SJSA1 (cell line): ENCODE results near the gene PPT1. TPM values are rescaled to one million over a fixed set of nuclear protein-coding genes. Genes with fewer than 3 reads are reported as not detected.

Experiments
- DNase-seq, 2 experiments: peaks; one replicate each; pipeline ENCODE4 v3.0.0-alpha.2; 2015 to 2020; ENCODE audit warnings: low spot score in 2 of 2, low read depth in 1 of 2
- H3K27ac ChIP-seq: fragments of 250-450 bp; sonication (Bioruptor Pico); 2 replicates; pipeline ENCODE4 v1.5.1; 2020; ENCODE audit warnings: mild to moderate bottlenecking, moderate library complexity
- H3K27me3 ChIP-seq: fragments of 250-450 bp; sonication (Bioruptor Pico); replicated peaks from 2 replicates; pipeline ENCODE4 v1.5.1; 2020; ENCODE audit warnings: mild to moderate bottlenecking, moderate library complexity
- H3K36me3 ChIP-seq: fragments of 250-450 bp; sonication (Bioruptor Pico); 2 replicates; pipeline ENCODE4 v1.5.1; 2020; ENCODE audit warnings: mild to moderate bottlenecking
- H3K4me1 ChIP-seq: fragments of 250-450 bp; sonication (Bioruptor Pico); replicated peaks from 2 replicates; pipeline ENCODE4 v1.6.1; 2021; ENCODE audit warnings: mild to moderate bottlenecking
- H3K4me3 ChIP-seq: fragments of 250-450 bp; sonication (Bioruptor Pico); 2 replicates; pipeline ENCODE4 v1.5.1; 2020; ENCODE audit warnings: mild to moderate bottlenecking
- H3K9me3 ChIP-seq: fragments of 250-450 bp; sonication (Bioruptor Pico); replicated peaks from 2 replicates; pipeline ENCODE4 v1.5.1; 2020; ENCODE audit warnings: mild to moderate bottlenecking
- total RNA-seq: library from RNA; depleted of rRNA; stranded (reverse); fragments of >200 nt; shearing (Covaris generic); gene quantifications from 2 replicates; pipeline ENCODE4 v1.2.3, GENCODE V29; 2014

Gene PPT1
- total RNA-seq, 1 experiment from 2014 or later, result 109 TPM

- Histone ChIP-seq H3K27ac (no peak overlapping the region), H3K36me3 (peaks cover 91% of the 10 kb centered on the region), H3K27me3 (no peaks in the 10 kb centered on the region), H3K4me3 (no peak overlapping the region), H3K9me3 (no peaks in the 10 kb centered on the region), H3K4me1 (peaks cover 32% of the 10 kb centered on the region)
- no peak for DNase-seq
Measured at GRCh38 chr1:40057310-40058030, 39.6 kb downstream of the PPT1 start.

DNA sequence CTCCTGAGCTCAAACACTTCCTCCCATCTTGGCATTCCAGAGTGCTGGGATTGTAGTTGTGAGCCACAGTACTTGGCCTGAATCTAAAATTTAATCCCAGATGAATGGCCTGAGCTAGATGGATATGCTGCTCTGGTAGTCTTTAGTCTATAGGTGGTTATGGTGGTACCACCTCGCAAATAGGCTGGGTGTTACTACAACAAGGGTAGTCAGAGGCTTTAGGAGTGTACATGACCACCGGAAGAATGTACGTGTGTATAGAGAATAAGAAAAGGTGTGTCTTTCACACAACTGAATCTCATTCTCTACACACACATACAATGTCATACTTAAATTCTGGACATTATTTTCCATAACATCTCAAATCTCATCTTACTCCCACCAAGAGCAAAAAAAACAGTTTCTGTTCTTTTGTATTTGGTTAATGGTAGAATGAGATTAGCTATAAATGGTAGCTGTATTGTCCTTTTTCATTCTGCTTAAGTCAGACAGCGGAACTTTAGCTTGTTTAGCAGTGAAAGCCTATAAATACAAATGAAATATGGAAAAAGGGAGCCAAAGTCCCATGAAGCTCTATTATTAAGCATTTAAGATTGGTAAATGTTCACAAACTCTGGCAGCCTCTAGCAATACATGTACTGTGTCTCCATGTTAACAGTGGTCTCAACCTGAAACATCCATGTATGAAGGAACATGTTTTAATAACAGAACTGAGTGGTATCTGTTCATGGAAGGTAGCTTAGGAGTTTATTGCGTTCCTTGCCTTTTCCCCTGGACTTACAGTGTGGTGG is 40.3 kb downstream of the PPT1 start:
- no peak for DNase-seq
- Histone ChIP-seq H3K9me3 (no peaks in the 10 kb centered on the region), H3K4me3 (no peak overlapping the region), H3K36me3 (peaks cover 91% of the 10 kb centered on the region), H3K27ac (no peak overlapping the region), H3K4me1 (peaks cover 32% of the 10 kb centered on the region), H3K27me3 (no peaks in the 10 kb centered on the region)

- H3K9me3 ChIP-seq, result no peaks in the 10 kb centered on the region
- no peak for DNase-seq
- H3K36me3 ChIP-seq, result peaks cover 86% of the 10 kb centered on the region
- H3K27me3 ChIP-seq, result no peaks in the 10 kb centered on the region
- peaks cover 17% of the 10 kb centered on the region for H3K4me1 ChIP-seq
- no peak overlapping the region for H3K4me3 ChIP-seq
- H3K27ac ChIP-seq, result no peak overlapping the region
Measured at GRCh38 chr1:40053138-40053887, 43.7 kb downstream of the PPT1 start.

GRCh38 chr1:40050863-40051262 is 46.2 kb downstream of the PPT1 start:
- peaks cover 8% of the 10 kb centered on the region for H3K4me1 ChIP-seq
- H3K9me3 ChIP-seq, result no peaks in the 10 kb centered on the region
- no peak overlapping the region for H3K27ac ChIP-seq
- no peak overlapping the region for H3K4me3 ChIP-seq
- H3K36me3 ChIP-seq, result peaks cover 84% of the 10 kb centered on the region
- no peaks in the 10 kb centered on the region for H3K27me3 ChIP-seq
- no peak for DNase-seq

- DNase-seq, result no peak
- Histone ChIP-seq H3K9me3 (no peaks in the 10 kb centered on the region), H3K36me3 (peaks cover 85% of the 10 kb centered on the region), H3K27ac (no peak overlapping the region), H3K27me3 (no peaks in the 10 kb centered on the region), H3K4me3 (no peak overlapping the region), H3K4me1 (peaks cover 18% of the 10 kb centered on the region)
Measured at GRCh38 chr1:40049725-40050124, 47.3 kb downstream of the PPT1 start.

GRCh38 chr1:40047769-40048168 is 49.3 kb downstream of the PPT1 start:
- H3K4me1 ChIP-seq, result peaks cover 20% of the 10 kb centered on the region
- no peak overlapping the region for H3K4me3 ChIP-seq
- DNase-seq, result no peak
- H3K36me3 ChIP-seq, result peaks cover 80% of the 10 kb centered on the region
- no peaks in the 10 kb centered on the region for H3K9me3 ChIP-seq
- no peaks in the 10 kb centered on the region for H3K27me3 ChIP-seq
- no peak overlapping the region for H3K27ac ChIP-seq

GRCh38 chr1:40047276-40047675 is 49.8 kb downstream of the PPT1 start:
- Histone ChIP-seq H3K36me3 (peaks cover 81% of the 10 kb centered on the region), H3K27ac (no peak overlapping the region), H3K4me3 (no peak overlapping the region), H3K9me3 (no peaks in the 10 kb centered on the region), H3K27me3 (no peaks in the 10 kb centered on the region), H3K4me1 (peaks cover 25% of the 10 kb centered on the region)
- DNase-seq, result no peak

GRCh38 chr1:40045766-40046165 is 51.3 kb downstream of the PPT1 start:
- DNase-seq, result no peak
- peaks cover 80% of the 10 kb centered on the region for H3K36me3 ChIP-seq
- no peaks in the 10 kb centered on the region for H3K9me3 ChIP-seq
- H3K4me1 ChIP-seq, result peaks cover 29% of the 10 kb centered on the region
- no peaks in the 10 kb centered on the region for H3K27me3 ChIP-seq
- H3K27ac ChIP-seq, result no peak overlapping the region
- no peak overlapping the region for H3K4me3 ChIP-seq

DNA sequence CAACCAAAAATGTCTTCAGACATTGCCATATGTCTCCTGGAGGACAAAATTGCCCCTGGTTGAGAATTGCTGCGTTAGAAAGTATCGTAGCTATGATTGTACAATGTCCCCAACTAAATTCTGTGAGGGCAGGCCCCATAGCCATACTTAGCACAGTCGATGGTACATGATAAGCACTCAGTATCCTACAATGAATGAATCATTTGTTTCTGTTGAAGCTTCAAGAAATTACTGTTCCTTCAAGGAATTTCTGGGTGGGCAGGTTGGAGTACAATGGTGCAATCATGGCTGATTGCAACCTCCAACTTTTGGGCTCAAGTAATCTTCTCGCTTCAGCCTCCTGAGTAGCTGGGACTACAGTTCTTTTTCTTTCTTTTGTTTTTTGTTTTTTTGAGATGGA is 51.9 kb downstream of the PPT1 start:
- peaks cover 78% of the 10 kb centered on the region for H3K36me3 ChIP-seq
- H3K27me3 ChIP-seq, result no peaks in the 10 kb centered on the region
- no peak for DNase-seq
- no peaks in the 10 kb centered on the region for H3K9me3 ChIP-seq
- H3K4me1 ChIP-seq, result peaks cover 29% of the 10 kb centered on the region
- H3K27ac ChIP-seq, result no peak overlapping the region
- H3K4me3 ChIP-seq, result no peak overlapping the region

GRCh38 chr1:40044110-40044509 is 52.9 kb downstream of the PPT1 start:
- Histone ChIP-seq H3K9me3 (no peaks in the 10 kb centered on the region), H3K27me3 (no peaks in the 10 kb centered on the region), H3K4me1 (peaks cover 34% of the 10 kb centered on the region), H3K4me3 (no peak overlapping the region), H3K36me3 (peaks cover 71% of the 10 kb centered on the region), H3K27ac (no peak overlapping the region)
- DNase-seq, result no peak

- Histone ChIP-seq H3K9me3 (no peaks in the 10 kb centered on the region), H3K4me3 (peak overlapping the region; percentile 83), H3K27ac (no peak overlapping the region), H3K4me1 (peaks cover 41% of the 10 kb centered on the region), H3K27me3 (no peaks in the 10 kb centered on the region), H3K36me3 (peaks cover 58% of the 10 kb centered on the region)
- no peak for DNase-seq
Measured at GRCh38 chr1:40042341-40042740, 54.7 kb downstream of the PPT1 start.

- DNase-seq, result no peak
- peaks cover 51% of the 10 kb centered on the region for H3K36me3 ChIP-seq
- no peak overlapping the region for H3K27ac ChIP-seq
- H3K27me3 ChIP-seq, result no peaks in the 10 kb centered on the region
- peak overlapping the region; percentile 83 for H3K4me3 ChIP-seq
- H3K9me3 ChIP-seq, result no peaks in the 10 kb centered on the region
- peaks cover 46% of the 10 kb centered on the region for H3K4me1 ChIP-seq
Measured at GRCh38 chr1:40041466-40041838, 55.6 kb downstream of the PPT1 start.

DNA sequence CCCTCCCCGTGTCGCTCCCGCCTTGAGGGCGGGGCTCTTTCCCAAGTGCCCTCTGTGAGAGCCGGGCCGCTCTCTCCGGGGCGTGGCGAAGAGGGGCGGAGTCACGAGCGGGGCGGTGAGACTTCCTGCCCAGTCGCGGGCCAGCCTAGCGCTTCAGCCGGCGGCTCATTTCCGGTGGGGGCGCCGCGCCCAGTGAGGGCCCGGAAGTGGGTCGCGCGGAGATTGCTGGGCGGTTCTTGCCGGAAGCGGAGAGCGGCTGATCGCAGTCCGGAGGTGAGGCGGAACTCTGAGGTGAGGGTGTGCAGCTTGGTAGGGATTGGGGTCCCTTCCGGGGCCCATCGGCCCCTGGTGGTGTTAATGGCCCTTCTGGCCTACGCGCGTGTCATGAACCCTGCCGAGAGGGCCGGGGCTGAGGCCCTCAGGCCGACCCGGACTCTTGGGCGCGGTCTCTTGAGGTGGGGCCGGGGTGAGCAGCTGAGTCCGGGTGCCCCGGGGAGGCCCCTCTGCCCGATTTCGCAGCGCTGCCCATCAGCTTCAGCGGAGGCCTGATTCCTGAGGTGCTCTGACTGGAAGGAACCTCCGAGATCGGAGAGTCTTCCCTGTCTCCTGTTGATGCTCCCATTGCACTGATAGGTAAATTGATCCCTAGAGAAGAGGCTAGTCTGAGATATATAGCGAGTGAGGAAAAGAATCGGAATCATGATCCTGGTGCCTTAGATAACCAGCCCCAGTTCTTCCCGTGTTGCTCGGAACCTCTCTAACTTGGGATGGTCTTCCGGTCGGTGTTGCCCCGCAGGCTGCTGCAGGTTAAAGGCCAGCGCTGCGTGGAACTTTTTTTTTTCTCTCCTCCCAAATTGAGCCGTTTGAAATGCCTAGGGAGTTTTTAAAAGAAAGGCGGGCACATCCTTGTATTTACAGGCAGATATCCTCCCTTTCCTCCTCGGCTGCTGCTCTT is 56.3 kb downstream of the PPT1 start, which contains the start of gene CAP1:
CAP1 (plus strand) TSS at position 219 of the 955 bp plus-strand sequence. CDS start 18,618 bp downstream, outside the sequence.
- Histone ChIP-seq H3K36me3 (peaks cover 44% of the 10 kb centered on the region), H3K4me1 (peaks cover 43% of the 10 kb centered on the region), H3K9me3 (no peaks in the 10 kb centered on the region), H3K27ac (peak within 1 kb of the TSS; percentile 98), H3K4me3 (peak within 1 kb of the TSS; percentile 83), H3K27me3 (no peaks in the 10 kb centered on the region)
- DNase-seq, result peak; percentile 99 to 100
